Lower lobe of right lung (tissue), 2 donors: ENCODE data around the gene ZNF85. TPM values are rescaled to one million over a fixed set of nuclear protein-coding genes. Genes with fewer than 3 reads are reported as not detected.
"Not testable (repeated sequence)": the region's sequence is repeated elsewhere in the genome, so short reads cannot be mapped to it uniquely, and the experiment has no call there.

ENCODE experiments used
- ATAC-seq, 2 donors: fragments of 200-7000 bp; cut with Tn5 transposase; one replicate each; pipeline ENCODE4 v1.9.1; 2020 to 2022; ENCODE audit warnings: mild to moderate bottlenecking in 2 of 2, moderate library complexity in 2 of 2
- DNase-seq: peaks from one replicate; pipeline ENCODE4 v3.0.0-alpha.2; 2020
- H3K27ac ChIP-seq: fragments of 200-600 bp; one replicate; pipeline ENCODE4 v1.8.0; 2022
- H3K27me3 ChIP-seq: fragments of 200-600 bp; one replicate; pipeline ENCODE4 v1.8.0; 2022; ENCODE audit warnings: low read depth
- H3K36me3 ChIP-seq: fragments of 200-600 bp; one replicate; pipeline ENCODE4 v1.8.0; 2022; ENCODE audit warnings: mild to moderate bottlenecking
- H3K4me1 ChIP-seq: fragments of 200-600 bp; one replicate; pipeline ENCODE4 v1.8.0; 2022
- H3K4me3 ChIP-seq: fragments of 200-600 bp; one replicate; pipeline ENCODE4 v1.8.0; 2022; ENCODE audit warnings: mild to moderate bottlenecking
- H3K9me3 ChIP-seq: fragments of 200-600 bp; one replicate; pipeline ENCODE4 v1.8.0; 2022
- intact Hi-C: fragments of 100-400 bp; cut with DNase I; formaldehyde crosslinking; loops from one replicate; pipeline ENCODE4 v1.11.0; 2022
- total RNA-seq: library from RNA; stranded (reverse); fragmentation: NEBNext Ultra II Directional; extraction: Animal tissue kit (Norgen Biotek cat#: 25700); gene quantifications from one replicate; pipeline ENCODE4 v1.2.1, GENCODE V29; 2021
- TF ChIP-seq, protein P1 (sequence below): fragments of 200-600 bp; IDR thresholded peaks from one replicate; pipeline ENCODE4 v1.8.0; 2022; ENCODE audit warnings: antibody characterized with exemption, mild to moderate bottlenecking
- donor health status: DM: no; HTN: yes; CAD: no; lungs with severe emphysema.

ZNF85 gene
- total RNA-seq, 1 donor from 2014 or later: 4.2 TPM

GRCh38 chr19:20969898-20970297 lies 46.8 kb downstream of the ZNF85 start:
- no peaks in the 10 kb centered on the region for H3K36me3 ChIP-seq
- intact Hi-C loops: no loop called here
- H3K4me3 ChIP-seq: no peak overlapping the region
- no peak overlapping the region for H3K27ac ChIP-seq
- DNase-seq (no peak), ATAC-seq (no peak)
- TF ChIP-seq, protein P1, sequence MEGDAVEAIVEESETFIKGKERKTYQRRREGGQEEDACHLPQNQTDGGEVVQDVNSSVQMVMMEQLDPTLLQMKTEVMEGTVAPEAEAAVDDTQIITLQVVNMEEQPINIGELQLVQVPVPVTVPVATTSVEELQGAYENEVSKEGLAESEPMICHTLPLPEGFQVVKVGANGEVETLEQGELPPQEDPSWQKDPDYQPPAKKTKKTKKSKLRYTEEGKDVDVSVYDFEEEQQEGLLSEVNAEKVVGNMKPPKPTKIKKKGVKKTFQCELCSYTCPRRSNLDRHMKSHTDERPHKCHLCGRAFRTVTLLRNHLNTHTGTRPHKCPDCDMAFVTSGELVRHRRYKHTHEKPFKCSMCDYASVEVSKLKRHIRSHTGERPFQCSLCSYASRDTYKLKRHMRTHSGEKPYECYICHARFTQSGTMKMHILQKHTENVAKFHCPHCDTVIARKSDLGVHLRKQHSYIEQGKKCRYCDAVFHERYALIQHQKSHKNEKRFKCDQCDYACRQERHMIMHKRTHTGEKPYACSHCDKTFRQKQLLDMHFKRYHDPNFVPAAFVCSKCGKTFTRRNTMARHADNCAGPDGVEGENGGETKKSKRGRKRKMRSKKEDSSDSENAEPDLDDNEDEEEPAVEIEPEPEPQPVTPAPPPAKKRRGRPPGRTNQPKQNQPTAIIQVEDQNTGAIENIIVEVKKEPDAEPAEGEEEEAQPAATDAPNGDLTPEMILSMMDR: no peak
- H3K9me3 ChIP-seq: no peaks in the 10 kb centered on the region
- no peaks in the 10 kb centered on the region for H3K4me1 ChIP-seq
- H3K27me3 ChIP-seq: no peaks in the 10 kb centered on the region

GRCh38 chr19:20992788-20993187 lies 69.7 kb downstream of the ZNF85 start:
- H3K4me3 ChIP-seq, H3K27ac ChIP-seq, DNase-seq, H3K27me3 ChIP-seq, ATAC-seq, intact Hi-C loops, H3K4me1 ChIP-seq, H3K36me3 ChIP-seq: not testable (repeated sequence)
- H3K9me3 ChIP-seq: peaks cover 11% of the 10 kb centered on the region

- Histone ChIP-seq H3K27me3 (no peaks in the 10 kb centered on the region), H3K4me1 (peaks cover 5% of the 10 kb centered on the region), H3K4me3 (peak overlapping the region; percentile 46), H3K27ac (no peak overlapping the region), H3K36me3 (no peaks in the 10 kb centered on the region), H3K9me3 (no peaks in the 10 kb centered on the region)
- DNase-seq (peak; percentile 69), ATAC-seq (peak; percentile 89 to 96)
- TF ChIP-seq, protein P1: no peak
- intact Hi-C loops: no loop called here
Observed at GRCh38 chr19:20999731-21000352, 76.8 kb downstream of the ZNF85 start.

Other genes starting within 250 kb of the ZNF85 start
- gene ZNF66, start 146.9 kb upstream of the ZNF85 start, total RNA-seq: 7.6 TPM
- gene ZNF430, start 97.4 kb downstream of the ZNF85 start, total RNA-seq: 17.8 TPM
- gene ZNF714, start 159.0 kb downstream of the ZNF85 start, total RNA-seq: 7.3 TPM
- gene ZNF431, start 218.8 kb downstream of the ZNF85 start, total RNA-seq: 30.5 TPM